HAP-1 (cell line): ENCODE results near the gene FGF14.
A peak's percentile ranks its signal among the peaks of the same experiment; 100 is the strongest.
"Not testable (repeated sequence)": the region's sequence is repeated elsewhere in the genome, so short reads cannot be mapped to it uniquely, and the experiment has no call there.

Experiments used
- DNase-seq, 2 experiments: peaks; one replicate each; pipeline ENCODE4 v3.0.0-alpha.2; 2016 to 2020; ENCODE audit warnings: low spot score in 2 of 2
- H3K27me3 ChIP-seq: fragments of 250-450 bp; sonication (Bioruptor Pico); 2 replicates; pipeline ENCODE4 v1.5.1; 2020; ENCODE audit warnings: low read depth, mild to moderate bottlenecking, moderate library complexity
- H3K36me3 ChIP-seq: fragments of 250-450 bp; sonication (Bioruptor Pico); replicated peaks from 2 replicates; pipeline ENCODE4 v1.5.1; 2020; ENCODE audit warnings: mild to moderate bottlenecking
- H3K4me1 ChIP-seq: fragments of 250-450 bp; sonication (Bioruptor Pico); 2 replicates; pipeline ENCODE4 v1.5.1; 2020; ENCODE audit warnings: mild to moderate bottlenecking
- H3K4me3 ChIP-seq: fragments of 250-450 bp; sonication (Bioruptor Pico); 2 replicates; pipeline ENCODE4 v1.5.1; 2020; ENCODE audit warnings: mild to moderate bottlenecking, moderate library complexity
- H3K9me3 ChIP-seq: fragments of 250-450 bp; sonication (Bioruptor Pico); 2 replicates; pipeline ENCODE4 v1.5.1; 2020; ENCODE audit warnings: mild to moderate bottlenecking, moderate library complexity
- in situ Hi-C: fragments of 300-500 bp; cut with MboI; formaldehyde crosslinking; loops from 3 replicates; pipeline ENCODE4 v1.14.3; 2020; ENCODE audit warnings: low sequenced_read_pairs, inconsistent platforms, mixed read lengths

The FGF14 gene

GRCh38 chr13:101875717-101876393, 526.0 kb downstream of the FGF14 start:
- in situ Hi-C loops = no loop called here
- Histone ChIP-seq H3K9me3 (no peaks in the 10 kb centered on the region), H3K4me1 (no peaks in the 10 kb centered on the region), H3K4me3 (no peak overlapping the region), H3K27me3 (0 out of 2 replicates have a peak, but pooled peaks cover 3% of the 10 kb centered on the region), H3K36me3 (no peaks in the 10 kb centered on the region)
- peak in 1 of 2 experiments; percentile 5 for DNase-seq

- Histone ChIP-seq H3K36me3 (no peaks in the 10 kb centered on the region), H3K4me3 (no peak overlapping the region), H3K27me3 (no peaks in the 10 kb centered on the region), H3K9me3 (no peaks in the 10 kb centered on the region), H3K4me1 (no peaks in the 10 kb centered on the region)
- in situ Hi-C loops = no loop called here
- no peak for DNase-seq
Measured at GRCh38 chr13:101875091-101875490, 526.8 kb downstream of the FGF14 start.

- DNase-seq = no peak
Measured at GRCh38 chr13:101869553-101869952, 532.3 kb downstream of the FGF14 start.

GRCh38 chr13:101868585-101869469, 533.0 kb downstream of the FGF14 start:
- DNase-seq = no peak
- Histone ChIP-seq H3K36me3 (no peaks in the 10 kb centered on the region), H3K27me3 (no peaks in the 10 kb centered on the region; the same call in 1 of the 2 replicates), H3K4me3 (no peak overlapping the region), H3K9me3 (no peaks in the 10 kb centered on the region), H3K4me1 (no peaks in the 10 kb centered on the region)
- in situ Hi-C loops = no loop called here

More at GRCh38 chr13:101869553-101869952, 532.3 kb downstream of the FGF14 start:
- H3K4me3 ChIP-seq = no peak overlapping the region
- H3K4me1 ChIP-seq = no peaks in the 10 kb centered on the region
- H3K9me3 ChIP-seq = no peaks in the 10 kb centered on the region
- in situ Hi-C loops = no loop called here
- H3K36me3 ChIP-seq = no peaks in the 10 kb centered on the region
- H3K27me3 ChIP-seq = no peaks in the 10 kb centered on the region; the same call in 1 of the 2 replicates

GRCh38 chr13:101866889-101867581, 534.8 kb downstream of the FGF14 start:
- H3K36me3 ChIP-seq = no peaks in the 10 kb centered on the region
- in situ Hi-C loops = no loop called here
- DNase-seq = no peak
- no peaks in the 10 kb centered on the region for H3K4me1 ChIP-seq
- no peak overlapping the region for H3K4me3 ChIP-seq
- no peaks in the 10 kb centered on the region for H3K9me3 ChIP-seq
- H3K27me3 ChIP-seq = no peaks in the 10 kb centered on the region; the same call in 1 of the 2 replicates

GRCh38 chr13:101858860-101859259, 543.0 kb downstream of the FGF14 start:
- DNase-seq = no peak
- H3K9me3 ChIP-seq = no peaks in the 10 kb centered on the region
- H3K4me3 ChIP-seq = no peak overlapping the region
- no peaks in the 10 kb centered on the region for H3K36me3 ChIP-seq
- H3K27me3 ChIP-seq = no peaks in the 10 kb centered on the region
- in situ Hi-C loops = no loop called here
- H3K4me1 ChIP-seq = no peaks in the 10 kb centered on the region

- no peaks in the 10 kb centered on the region for H3K9me3 ChIP-seq
- no peaks in the 10 kb centered on the region; the same call in 1 of the 2 replicates for H3K4me1 ChIP-seq
- no peaks in the 10 kb centered on the region for H3K27me3 ChIP-seq
- no peak overlapping the region for H3K4me3 ChIP-seq
- in situ Hi-C loops = no loop called here
- no peaks in the 10 kb centered on the region for H3K36me3 ChIP-seq
- peak in 1 of 2 experiments; percentile 37 for DNase-seq
Measured at GRCh38 chr13:101846701-101847100, 555.1 kb downstream of the FGF14 start.

- DNase-seq = no peak
- Histone ChIP-seq H3K9me3 (no peaks in the 10 kb centered on the region), H3K4me3 (no peak overlapping the region), H3K4me1 (no peaks in the 10 kb centered on the region; the same call in 1 of the 2 replicates), H3K27me3 (no peaks in the 10 kb centered on the region), H3K36me3 (no peaks in the 10 kb centered on the region)
- in situ Hi-C loops = no loop called here
Measured at GRCh38 chr13:101846249-101846648, 555.6 kb downstream of the FGF14 start.

- Histone ChIP-seq H3K4me1 (no peaks in the 10 kb centered on the region; the same call in 1 of the 2 replicates), H3K4me3 (no peak overlapping the region), H3K27me3 (no peaks in the 10 kb centered on the region), H3K9me3 (no peaks in the 10 kb centered on the region), H3K36me3 (no peaks in the 10 kb centered on the region)
- DNase-seq = no peak
- in situ Hi-C loops = no loop called here
Measured at GRCh38 chr13:101845245-101846020, 556.4 kb downstream of the FGF14 start.

GRCh38 chr13:101841698-101842097, 560.1 kb downstream of the FGF14 start:
- no peak for DNase-seq
- no peaks in the 10 kb centered on the region for H3K9me3 ChIP-seq
- no peak overlapping the region for H3K4me3 ChIP-seq
- in situ Hi-C loops = no loop called here
- peaks cover 3% of the 10 kb centered on the region; the same call in 1 of the 2 replicates for H3K27me3 ChIP-seq
- H3K36me3 ChIP-seq = no peaks in the 10 kb centered on the region
- H3K4me1 ChIP-seq = no peaks in the 10 kb centered on the region; the same call in 1 of the 2 replicates

GRCh38 chr13:101838323-101838722, 563.5 kb downstream of the FGF14 start:
- DNase-seq = no peak
- Histone ChIP-seq H3K9me3 (no peaks in the 10 kb centered on the region), H3K36me3 (no peaks in the 10 kb centered on the region), H3K4me3 (no peak overlapping the region), H3K4me1 (no peaks in the 10 kb centered on the region), H3K27me3 (peaks cover 3% of the 10 kb centered on the region)
- in situ Hi-C loops = no loop called here

- DNase-seq, in situ Hi-C loops, H3K4me3 ChIP-seq, H3K9me3 ChIP-seq, H3K27me3 ChIP-seq, H3K4me1 ChIP-seq, H3K36me3 ChIP-seq: not testable (repeated sequence)
Measured at GRCh38 chr13:101837778-101838177, 564.1 kb downstream of the FGF14 start.

- H3K4me1 ChIP-seq = no peaks in the 10 kb centered on the region
- peaks cover 3% of the 10 kb centered on the region for H3K27me3 ChIP-seq
- no peaks in the 10 kb centered on the region for H3K9me3 ChIP-seq
- H3K36me3 ChIP-seq = no peaks in the 10 kb centered on the region
- in situ Hi-C loops = no loop called here
- no peak overlapping the region for H3K4me3 ChIP-seq
- no peak for DNase-seq
Measured at GRCh38 chr13:101837288-101837687, 564.6 kb downstream of the FGF14 start.
